KOPT-K1 (cell line): ENCODE measurements around the gene DMBX1.

ENCODE experiments used
- H3K27ac ChIP-seq: fragments of 200-600 bp; sonication (generic); 2 replicates; pipeline ENCODE4 v1.5.1; 2016; ENCODE audit warnings: antibody characterized with exemption, mild to moderate bottlenecking, low read depth, low read length; ENCODE audit not compliant: poor library complexity, severe bottlenecking
- H3K36me3 ChIP-seq: fragments of 200-600 bp; sonication (generic); 2 replicates; pipeline ENCODE4 v1.5.1; 2017; ENCODE audit warnings: antibody characterized with exemption, mild to moderate bottlenecking, low read length, moderate library complexity; ENCODE audit not compliant: insufficient read depth
- H3K9me3 ChIP-seq: fragments of 200-600 bp; sonication (generic); 2 replicates; pipeline ENCODE4 v1.5.1; 2017; ENCODE audit warnings: antibody characterized with exemption, low read length, mild to moderate bottlenecking; ENCODE audit not compliant: insufficient read depth, poor library complexity, severe bottlenecking

The DMBX1 gene

DNA sequence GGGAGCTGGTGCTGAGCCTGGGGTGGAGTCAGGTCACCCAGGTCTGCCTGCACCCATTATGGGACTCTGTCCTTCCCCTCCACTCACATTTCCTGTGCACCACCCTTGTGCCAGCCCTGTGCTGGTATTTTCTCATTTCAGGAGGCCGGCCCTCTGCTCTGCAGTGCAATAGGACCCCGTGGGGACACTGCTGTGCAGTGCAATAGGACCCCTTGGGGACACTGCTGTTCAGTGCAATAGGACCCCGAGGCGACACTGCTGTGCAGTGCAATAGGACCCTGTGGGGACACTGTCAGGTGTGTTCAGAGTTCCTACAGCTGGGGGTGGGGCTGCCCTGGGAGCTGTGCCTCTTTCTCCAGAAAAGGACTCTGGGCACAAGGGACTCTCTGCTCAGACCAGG is 36.2 kb upstream of the DMBX1 start:
- Histone ChIP-seq H3K36me3 (no peaks in the 10 kb centered on the region), H3K9me3 (no peaks in the 10 kb centered on the region), H3K27ac (no peak overlapping the region)

DNA sequence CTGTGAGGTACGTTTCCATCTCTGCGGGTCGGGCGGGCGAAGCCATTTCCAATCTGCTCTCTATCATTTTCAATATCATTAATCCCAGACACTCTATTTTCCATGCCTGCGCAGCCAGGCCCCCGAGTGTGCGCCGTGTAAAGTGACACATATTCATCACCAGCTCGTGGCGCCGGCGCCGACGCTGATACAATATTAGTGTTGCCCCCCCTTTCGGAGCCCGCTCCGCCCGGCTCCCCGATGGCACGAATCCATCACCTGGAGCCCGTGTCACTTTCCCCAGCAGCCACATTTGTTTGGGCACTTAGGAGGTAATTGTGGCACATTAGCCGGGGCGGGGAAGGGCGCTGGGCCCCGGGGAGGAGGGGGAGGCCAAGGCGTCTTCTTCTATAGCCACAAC is 33.7 kb upstream of the DMBX1 start:
- no peaks in the 10 kb centered on the region for H3K9me3 ChIP-seq
- no peaks in the 10 kb centered on the region for H3K36me3 ChIP-seq
- no peak overlapping the region for H3K27ac ChIP-seq

DNA sequence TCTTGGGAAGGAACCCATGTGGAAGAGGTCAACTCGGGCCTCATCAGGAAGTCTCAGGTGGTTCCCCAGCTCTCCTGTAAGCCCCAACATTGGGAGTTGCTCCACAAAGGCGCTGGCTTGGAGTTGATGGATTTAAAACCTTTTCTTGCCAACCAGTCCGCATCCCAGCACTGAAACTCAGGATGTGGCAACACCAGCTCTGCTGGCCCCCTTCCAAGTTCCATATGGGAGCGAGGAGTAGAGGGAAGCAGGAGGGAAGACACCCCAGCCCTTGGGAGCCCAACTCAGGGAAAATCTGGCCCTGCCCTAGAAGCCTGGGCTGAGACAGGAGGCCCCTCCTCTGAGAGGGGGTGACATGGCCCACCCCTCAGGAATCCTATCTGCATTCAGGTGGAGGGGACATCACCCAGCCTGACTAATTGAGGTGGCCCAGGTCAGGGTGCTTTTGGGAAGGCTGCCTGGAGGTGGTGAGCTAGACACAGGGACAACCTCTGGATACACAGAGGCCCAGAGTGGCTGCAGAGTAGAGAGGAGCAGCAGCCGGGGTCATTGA is 33.1 kb upstream of the DMBX1 start:
- no peak overlapping the region for H3K27ac ChIP-seq
- H3K36me3 ChIP-seq: no peaks in the 10 kb centered on the region
- no peaks in the 10 kb centered on the region for H3K9me3 ChIP-seq

DNA sequence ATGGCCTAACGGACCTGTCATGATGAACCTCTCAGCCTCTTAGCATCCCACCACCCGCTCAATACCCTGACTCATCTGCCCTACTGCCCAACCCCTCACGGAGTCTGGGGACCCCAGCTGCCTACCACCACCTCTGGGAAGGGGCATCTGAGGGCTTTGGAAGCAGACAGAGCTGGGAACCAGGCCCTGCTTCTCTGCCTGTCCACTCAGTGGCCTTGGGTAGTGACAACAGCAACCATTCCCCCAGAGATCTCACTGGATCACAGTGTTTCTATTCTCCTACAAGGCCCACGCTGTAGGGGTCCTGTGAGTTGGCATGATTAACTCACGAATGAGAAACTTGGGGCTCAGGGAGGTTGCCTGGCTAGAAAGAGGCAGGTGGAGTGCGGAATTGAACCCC is 32.5 kb upstream of the DMBX1 start:
- H3K36me3 ChIP-seq: no peaks in the 10 kb centered on the region
- no peaks in the 10 kb centered on the region for H3K9me3 ChIP-seq
- H3K27ac ChIP-seq: no peak overlapping the region

DNA sequence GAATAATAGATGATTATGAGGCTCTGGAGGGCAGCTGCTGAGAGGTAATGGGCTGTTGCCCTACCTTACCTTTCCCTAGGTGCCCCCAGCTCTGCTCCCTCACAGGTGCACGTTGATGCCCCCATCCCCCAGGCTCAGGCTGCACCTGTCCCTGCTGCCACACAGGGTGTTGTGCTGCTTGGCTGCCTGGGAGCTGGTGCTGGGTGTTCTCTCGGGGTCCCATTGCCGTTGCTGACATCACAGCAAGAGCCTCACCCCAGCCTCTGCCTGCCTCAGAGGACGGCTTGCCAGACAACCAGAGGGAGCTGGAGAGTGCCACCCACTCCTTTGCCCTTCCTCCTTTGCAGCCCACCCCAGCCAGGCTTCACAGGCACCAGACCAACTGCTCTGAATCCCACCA is 31.4 kb upstream of the DMBX1 start:
- H3K36me3 ChIP-seq: no peaks in the 10 kb centered on the region
- H3K9me3 ChIP-seq: no peaks in the 10 kb centered on the region
- no peak overlapping the region for H3K27ac ChIP-seq

DNA sequence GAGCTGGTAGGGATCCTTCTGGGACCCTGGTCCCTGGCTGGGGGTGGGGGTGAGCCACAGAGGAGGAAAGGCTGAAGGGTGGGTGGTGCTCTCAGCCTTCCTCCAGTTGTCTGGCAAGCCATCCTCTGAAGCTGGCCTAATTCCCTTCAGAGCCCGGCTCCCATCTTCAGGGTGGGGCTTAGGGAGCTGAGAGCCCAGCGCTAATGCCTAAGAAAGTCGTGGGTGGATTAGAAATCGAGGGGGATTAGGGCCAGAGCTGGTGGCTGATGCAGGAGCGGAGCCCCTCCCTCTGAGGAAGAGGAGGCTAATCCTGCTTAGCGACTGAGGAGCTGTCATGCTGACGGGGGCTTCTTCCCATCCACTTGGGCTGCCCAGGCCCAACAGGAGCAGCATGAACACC is 30.8 kb upstream of the DMBX1 start:
- Histone ChIP-seq H3K27ac (no peak overlapping the region), H3K9me3 (no peaks in the 10 kb centered on the region), H3K36me3 (no peaks in the 10 kb centered on the region)

DNA sequence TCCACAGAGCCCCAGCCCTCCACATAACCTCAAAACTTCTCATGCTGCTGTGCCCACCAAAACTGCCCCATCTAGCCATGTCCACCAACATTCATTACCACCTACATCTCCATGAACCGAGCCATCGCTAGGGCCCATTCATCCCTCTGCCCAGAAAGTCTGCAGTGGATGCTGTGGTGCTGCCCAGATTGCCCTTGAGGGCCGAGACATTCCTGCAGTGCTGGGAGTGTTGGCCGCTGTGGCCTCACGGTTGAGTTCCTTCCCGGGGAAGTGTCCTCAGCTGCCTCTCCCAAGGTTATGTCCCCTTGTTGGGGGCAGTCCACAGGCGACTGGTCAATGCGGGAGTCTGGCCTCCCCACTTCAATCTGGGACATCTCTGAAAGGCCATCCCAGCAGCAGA is 30.3 kb upstream of the DMBX1 start:
- H3K36me3 ChIP-seq: no peaks in the 10 kb centered on the region
- no peaks in the 10 kb centered on the region for H3K9me3 ChIP-seq
- H3K27ac ChIP-seq: no peak overlapping the region

DNA sequence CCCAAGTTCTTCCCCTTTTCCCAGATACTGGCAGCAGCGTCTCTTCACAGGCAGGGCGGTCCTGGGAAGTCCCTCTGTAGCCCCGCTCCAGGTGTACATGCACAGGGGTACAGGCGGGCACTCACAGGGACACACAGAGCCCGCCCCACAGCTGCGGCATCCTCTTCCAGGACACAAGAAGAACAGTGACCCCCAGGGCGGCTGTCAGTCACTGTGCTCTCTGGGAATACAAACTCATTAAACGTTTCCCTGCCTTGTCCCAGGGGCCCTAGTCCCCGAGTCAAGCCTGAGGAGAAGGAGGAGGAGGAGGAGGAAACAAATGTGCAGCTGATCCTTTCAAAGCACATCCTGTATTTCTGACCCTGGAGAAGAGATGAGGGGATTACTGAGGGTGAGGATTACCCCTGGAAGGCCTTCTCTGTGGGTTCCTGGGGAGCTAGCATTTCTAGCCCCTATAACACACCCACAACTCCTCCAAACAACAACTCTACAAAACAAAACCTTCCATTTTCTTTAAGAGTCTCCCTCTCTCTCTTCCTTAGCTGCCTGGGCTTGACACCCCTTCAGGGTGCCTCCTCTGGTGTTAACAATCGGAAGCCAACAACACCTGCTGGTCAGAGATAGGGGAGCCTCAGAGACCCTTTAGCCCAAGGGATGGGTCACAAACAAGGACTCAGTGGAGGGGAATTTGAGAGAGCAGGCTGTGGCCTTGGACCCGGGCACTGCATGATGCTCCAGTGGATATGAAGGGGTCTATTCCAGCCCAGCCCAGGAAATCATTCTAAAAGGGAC is 28.4 kb upstream of the DMBX1 start:
- H3K27ac ChIP-seq: no peak overlapping the region
- no peaks in the 10 kb centered on the region for H3K36me3 ChIP-seq
- H3K9me3 ChIP-seq: no peaks in the 10 kb centered on the region

DNA sequence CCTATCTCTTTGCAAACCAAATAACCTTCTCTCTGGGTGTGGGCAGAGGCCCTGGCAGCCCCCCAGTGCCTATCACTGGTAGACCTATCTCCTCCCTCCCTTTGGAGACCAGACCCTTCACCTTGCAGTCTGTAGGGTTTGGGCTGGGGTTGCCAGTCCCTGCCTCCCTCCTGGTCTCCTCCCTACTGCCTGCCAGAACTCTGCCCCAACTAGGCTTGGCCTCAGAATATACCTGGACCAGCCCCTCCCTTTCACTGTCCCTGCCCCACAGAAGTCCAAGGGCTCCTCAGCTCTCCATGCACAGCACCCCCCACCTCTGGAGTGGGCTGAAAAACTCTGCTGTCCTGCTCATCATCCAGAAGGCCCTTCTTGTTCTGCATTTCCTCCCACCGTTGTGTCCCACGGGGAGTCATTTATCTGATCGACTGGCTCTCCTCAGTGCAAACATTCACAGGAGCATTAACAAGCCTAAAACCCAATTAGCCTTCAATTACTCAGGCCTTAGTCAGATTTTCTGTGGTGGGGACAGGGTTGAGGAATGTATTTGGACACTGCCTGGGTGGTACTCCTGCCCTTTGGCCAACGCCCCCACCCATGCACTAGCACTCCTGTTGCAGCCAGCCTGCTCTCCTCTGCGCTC is 27.7 kb upstream of the DMBX1 start:
- Histone ChIP-seq H3K9me3 (no peaks in the 10 kb centered on the region), H3K27ac (no peak overlapping the region), H3K36me3 (no peaks in the 10 kb centered on the region)

DNA sequence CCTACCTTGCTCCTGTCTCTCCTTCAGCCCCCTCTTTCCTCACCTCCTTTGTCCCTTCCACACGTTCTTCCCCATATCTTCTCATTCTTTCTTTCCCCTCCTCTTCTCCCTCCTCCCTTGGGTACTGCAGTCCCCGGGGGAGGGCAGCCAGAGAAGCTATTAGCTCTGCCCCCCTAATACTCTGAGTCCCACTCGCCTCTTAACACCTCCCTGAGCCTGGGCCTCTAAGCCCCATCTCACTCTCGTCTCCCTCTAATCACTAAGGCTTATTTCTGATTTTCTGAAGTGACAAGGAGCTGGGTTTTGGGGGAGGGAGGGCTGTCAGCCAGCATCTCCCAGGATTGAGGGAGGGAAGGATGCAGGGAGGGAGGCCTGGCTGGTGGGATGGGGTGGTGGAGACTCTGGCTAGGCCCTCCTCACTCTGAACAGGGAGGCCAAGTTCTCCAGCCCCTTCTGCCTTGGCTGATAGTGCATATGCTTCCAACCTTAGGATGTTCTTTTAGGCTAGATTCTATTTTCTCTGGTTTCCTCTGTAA is 25.6 kb upstream of the DMBX1 start:
- Histone ChIP-seq H3K27ac (no peak overlapping the region), H3K9me3 (no peaks in the 10 kb centered on the region), H3K36me3 (no peaks in the 10 kb centered on the region)

DNA sequence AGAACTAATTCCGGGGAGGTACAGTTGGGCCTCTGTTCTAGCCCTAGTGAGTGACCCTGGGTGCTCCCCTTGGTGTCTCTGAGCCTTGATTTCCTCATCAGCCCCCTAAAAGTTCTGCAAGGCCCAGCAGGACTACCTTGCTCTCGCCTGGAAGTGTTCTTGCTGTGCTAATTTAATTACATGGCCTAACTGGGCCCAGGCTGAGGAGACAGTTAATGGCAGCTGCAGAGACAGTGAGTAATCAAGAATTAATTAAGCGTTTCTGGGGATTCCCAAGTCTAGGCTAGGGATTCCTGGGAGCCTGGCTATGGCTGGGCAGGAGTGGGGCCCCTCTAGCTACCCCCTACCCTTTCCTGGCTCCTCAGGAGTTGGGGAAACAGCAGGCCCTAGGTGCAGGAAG is 24.7 kb upstream of the DMBX1 start:
- H3K9me3 ChIP-seq: no peaks in the 10 kb centered on the region
- H3K36me3 ChIP-seq: no peaks in the 10 kb centered on the region
- no peak overlapping the region for H3K27ac ChIP-seq

DNA sequence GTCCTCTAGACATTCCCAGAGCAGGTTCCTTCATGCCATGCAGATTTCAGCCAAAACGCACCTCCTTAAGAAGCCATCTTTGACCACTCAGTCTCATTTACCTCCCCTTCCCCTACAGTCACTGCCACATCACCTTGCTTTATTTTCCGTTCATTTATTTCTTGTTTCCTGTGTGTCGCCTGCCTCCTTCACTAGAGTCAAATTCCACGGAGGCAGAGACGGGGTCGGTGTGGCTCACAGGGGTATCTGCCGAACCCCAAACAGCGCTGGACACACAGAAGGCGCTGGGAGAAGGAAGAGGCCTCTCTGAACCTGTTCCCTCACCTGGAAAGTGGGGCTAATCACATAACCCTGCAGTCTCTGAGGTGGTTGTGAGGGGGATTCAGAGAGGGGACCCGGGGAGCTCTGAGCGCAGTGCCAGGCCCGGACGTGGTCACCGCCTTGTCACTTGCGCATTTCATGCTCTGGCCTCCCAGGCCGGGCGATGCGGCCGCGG is 23.6 kb upstream of the DMBX1 start:
- Histone ChIP-seq H3K27ac (no peak overlapping the region), H3K9me3 (no peaks in the 10 kb centered on the region), H3K36me3 (no peaks in the 10 kb centered on the region)

DNA sequence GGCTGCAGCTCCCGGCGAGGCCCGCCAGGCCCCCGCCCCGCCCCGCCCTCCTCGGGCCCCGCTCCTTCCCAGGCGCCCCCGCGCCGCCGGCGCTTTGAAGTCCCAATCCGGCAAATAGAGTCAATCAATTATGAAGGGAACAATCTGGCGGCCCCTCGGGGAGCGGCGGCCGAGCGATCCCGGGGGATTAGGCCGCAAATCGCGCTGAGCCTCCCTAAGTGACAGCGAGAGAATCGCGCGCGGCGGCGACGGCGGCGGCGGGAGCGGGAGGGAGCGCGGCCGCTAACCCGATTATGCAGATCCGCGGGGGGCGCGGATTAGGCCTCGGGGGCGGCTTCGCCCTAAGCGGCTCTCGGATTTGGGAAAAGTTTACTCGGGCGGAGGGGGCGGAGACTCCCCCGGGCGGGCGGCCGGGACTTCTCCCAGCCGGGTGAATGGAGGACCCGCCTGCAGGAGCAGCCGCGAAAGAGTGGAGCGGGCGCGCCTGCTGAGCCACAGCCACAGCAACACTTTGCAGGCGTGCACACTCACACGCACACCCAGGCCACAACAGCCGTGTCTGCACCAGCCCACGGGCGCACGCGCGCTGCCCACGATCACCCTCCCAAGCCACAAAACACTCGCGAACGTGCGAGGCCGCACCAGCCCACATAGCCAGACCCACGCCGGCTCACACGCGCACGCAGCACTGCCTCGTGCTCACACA is 23.0 kb upstream of the DMBX1 start:
- Histone ChIP-seq H3K36me3 (no peaks in the 10 kb centered on the region), H3K9me3 (no peaks in the 10 kb centered on the region), H3K27ac (no peak overlapping the region)

DNA sequence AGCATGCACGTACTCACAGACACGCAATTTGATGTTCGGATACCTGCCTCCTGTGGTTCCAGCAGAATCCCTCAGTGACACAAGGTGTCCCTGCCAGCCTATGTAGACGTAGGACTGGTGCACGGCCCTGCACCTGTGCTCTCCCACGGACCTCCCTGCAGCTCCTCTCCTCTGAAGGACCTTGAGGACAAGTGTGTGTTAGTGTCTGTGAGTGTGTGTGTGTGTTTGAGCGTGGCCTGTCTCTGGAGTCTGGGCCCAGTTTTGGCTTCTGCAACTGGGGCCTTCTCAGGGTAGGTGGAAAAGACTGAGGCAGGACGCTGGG is 22.5 kb upstream of the DMBX1 start:
- Histone ChIP-seq H3K36me3 (no peaks in the 10 kb centered on the region), H3K9me3 (no peaks in the 10 kb centered on the region), H3K27ac (no peak overlapping the region)

DNA sequence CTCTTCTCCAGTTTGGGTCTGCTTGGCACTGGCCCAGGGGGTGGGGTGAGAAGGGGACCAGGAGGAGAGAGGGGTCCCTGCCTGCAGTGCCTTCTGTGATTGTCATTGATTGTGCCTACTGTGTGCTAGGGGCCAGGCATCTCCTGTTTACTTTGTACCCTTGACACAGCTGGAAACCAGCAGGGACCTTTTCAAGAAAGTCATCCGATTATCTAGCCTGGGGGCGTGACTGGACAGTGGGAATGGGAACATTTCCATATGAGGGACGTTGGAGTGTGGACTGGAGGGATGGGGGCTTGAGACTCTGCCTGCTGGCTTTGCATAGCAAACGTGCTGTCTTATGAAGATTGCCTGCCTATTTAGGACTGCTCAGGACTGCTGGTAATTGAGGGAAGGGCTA is 19.8 kb upstream of the DMBX1 start:
- H3K36me3 ChIP-seq: no peaks in the 10 kb centered on the region
- no peak overlapping the region for H3K27ac ChIP-seq
- no peaks in the 10 kb centered on the region for H3K9me3 ChIP-seq
